Neural cell (in vitro differentiated cells): ENCODE measurements around the gene SLC22A14. TPM values are rescaled to one million over a fixed set of nuclear protein-coding genes. Genes with fewer than 3 reads are reported as not detected.

Source experiments
- H2AFZ ChIP-seq: fragments of 200-600, 300-800 bp; sonication (generic), shearing (Covaris generic); 2 replicates; pipeline ENCODE4 v1.6.0; 2014; ENCODE audit warnings: low read depth, mild to moderate bottlenecking, antibody characterized with exemption, low read length, moderate library complexity
- H3F3A ChIP-seq: fragments of 200-600 bp; shearing (Covaris generic); 2 replicates; pipeline ENCODE4 v1.6.1; 2016; ENCODE audit warnings: mild to moderate bottlenecking, moderate library complexity, mixed read lengths, antibody characterized with exemption, low read length; ENCODE audit not compliant: insufficient read depth, poor library complexity, severe bottlenecking
- H3K27ac ChIP-seq: fragments of 200-600, 300-800 bp; sonication (generic), shearing (Covaris generic); 2 replicates; pipeline ENCODE4 v1.5.1; 2014; ENCODE audit warnings: mild to moderate bottlenecking, low read length, moderate library complexity
- H3K27me3 ChIP-seq: fragments of 300-800, 200-600 bp; sonication (generic), shearing (Covaris generic); 2 replicates; pipeline ENCODE4 v1.6.0; 2014; ENCODE audit warnings: mild to moderate bottlenecking, low read depth, low read length, moderate library complexity; ENCODE audit not compliant: insufficient read depth
- H3K36me3 ChIP-seq: fragments of 300-800, 200-600 bp; sonication (generic), shearing (Covaris generic); 2 replicates; pipeline ENCODE4 v1.5.1; 2014; ENCODE audit warnings: mild to moderate bottlenecking, antibody characterized with exemption, low read length, moderate library complexity; ENCODE audit not compliant: insufficient read depth
- H3K4me2 ChIP-seq: fragments of 300-800, 200-600 bp; sonication (generic), shearing (Covaris generic); 2 replicates; pipeline ENCODE4 v1.6.0; 2014; ENCODE audit warnings: mild to moderate bottlenecking, low read length
- H3K4me3 ChIP-seq: fragments of 300-800, 200-600 bp; sonication (generic), shearing (Covaris generic); 2 replicates; pipeline ENCODE4 v1.5.1; 2014; ENCODE audit warnings: mild to moderate bottlenecking, low read length, moderate library complexity
- H3K79me2 ChIP-seq: fragments of 200-600 bp; shearing (Covaris generic); replicated peaks from 2 replicates; pipeline ENCODE4 v1.6.0; 2014; ENCODE audit warnings: mild to moderate bottlenecking, low read length, moderate library complexity; ENCODE audit not compliant: insufficient read depth
- H3K9ac ChIP-seq: fragments of 300-800, 200-600 bp; sonication (generic), shearing (Covaris generic); 2 replicates; pipeline ENCODE4 v1.6.1; 2016; ENCODE audit warnings: mild to moderate bottlenecking, low read length, mixed read lengths
- H3K9me2 ChIP-seq: fragments of 200-600 bp; shearing (Covaris generic); 2 replicates; pipeline ENCODE4 v1.6.1; 2016; ENCODE audit warnings: mild to moderate bottlenecking, low read length, mixed read lengths; ENCODE audit not compliant: insufficient read depth
- H3K9me3 ChIP-seq: fragments of 200-600, 300-800 bp; sonication (generic), shearing (Covaris generic); 2 replicates; pipeline ENCODE4 v1.6.1; 2016; ENCODE audit warnings: mild to moderate bottlenecking, mixed run types, low read length, moderate library complexity, mixed read lengths
- H4K20me1 ChIP-seq: fragments of 200-600 bp; shearing (Covaris generic); 2 replicates; pipeline ENCODE4 v1.6.1; 2016; ENCODE audit warnings: mild to moderate bottlenecking, mixed run types; ENCODE audit not compliant: insufficient read depth
- EP300 ChIP-seq: fragments of 450-650 bp; conservative IDR thresholded peaks from 2 replicates; pipeline ENCODE4 v1.6.1; 2014; ENCODE audit warnings: antibody characterized with exemption, mild to moderate bottlenecking, moderate library complexity; ENCODE audit not compliant: poor library complexity, severe bottlenecking
- EZH2 ChIP-seq: fragments of 200-600, 300-800 bp; shearing (Covaris generic), sonication (generic); IDR thresholded peaks from 2 replicates; pipeline ENCODE4 v1.6.1; 2014; ENCODE audit warnings: antibody characterized with exemption, low read length, borderline replicate concordance, mild to moderate bottlenecking; ENCODE audit not compliant: insufficient read depth, poor library complexity, severe bottlenecking
- MXI1 ChIP-seq: fragments of 450-650 bp; conservative IDR thresholded peaks from 2 replicates; pipeline ENCODE4 v1.6.1; 2014; ENCODE audit warnings: antibody characterized with exemption, mild to moderate bottlenecking; ENCODE audit not compliant: poor library complexity, severe bottlenecking
- POLR2AphosphoS5 ChIP-seq: IDR thresholded peaks from 2 replicates; pipeline ENCODE4 v1.6.1; 2012
- RAD21 ChIP-seq: fragments of 450-650 bp; conservative IDR thresholded peaks from 2 replicates; pipeline ENCODE4 v1.6.1; 2014; ENCODE audit warnings: antibody characterized with exemption, mild to moderate bottlenecking, moderate library complexity
- REST ChIP-seq: IDR thresholded peaks from 2 replicates; pipeline ENCODE4 v1.6.1; 2012; ENCODE audit warnings: borderline replicate concordance
- SMC3 ChIP-seq: fragments of 450-650 bp; conservative IDR thresholded peaks from 2 replicates; pipeline ENCODE4 v1.6.1; 2014; ENCODE audit warnings: antibody characterized with exemption, mild to moderate bottlenecking, moderate library complexity; ENCODE audit not compliant: poor library complexity
- TAF1 ChIP-seq: IDR thresholded peaks from 2 replicates; pipeline ENCODE4 v1.6.1; 2012; ENCODE audit warnings: low read depth
- polyA plus RNA-seq: library from polyadenylated mRNA; depleted of rRNA; stranded (reverse); fragments of >200 nt; gene quantifications from 2 replicates; pipeline ENCODE4 v1.2.3, GENCODE V29; 2014
- TF ChIP-seq, protein P1 (sequence below): fragments of 450-650 bp; IDR thresholded peaks from 2 replicates; pipeline ENCODE4 v1.5.1; 2014; ENCODE audit warnings: antibody characterized with exemption, mild to moderate bottlenecking, moderate library complexity; ENCODE audit not compliant: poor library complexity, severe bottlenecking

SLC22A14 gene
- polyA plus RNA-seq, 1 donor from 2014 or later = 0.25 TPM

GRCh38 chr3:38306941-38307340 lies 24.8 kb downstream of the SLC22A14 start:
- Histone ChIP-seq H3K9me3 (no peaks in the 10 kb centered on the region), H4K20me1 (no peaks in the 10 kb centered on the region), H3K27ac (no peak overlapping the region), H3K36me3 (no peaks in the 10 kb centered on the region), H3K4me2 (no peak overlapping the region), H2AFZ (no peak overlapping the region), H3K27me3 (no peaks in the 10 kb centered on the region), H3K4me3 (no peak overlapping the region), H3K9me2 (no peaks in the 10 kb centered on the region), H3F3A (no peaks in the 10 kb centered on the region), H3K9ac (no peak overlapping the region), H3K79me2 (no peaks in the 10 kb centered on the region)
- TF ChIP-seq MXI1 = no peak
- TF ChIP-seq POLR2AphosphoS5 = no peak
- TF ChIP-seq EP300 = no peak
- TF ChIP-seq TAF1 = no peak
- TF ChIP-seq, protein P1, sequence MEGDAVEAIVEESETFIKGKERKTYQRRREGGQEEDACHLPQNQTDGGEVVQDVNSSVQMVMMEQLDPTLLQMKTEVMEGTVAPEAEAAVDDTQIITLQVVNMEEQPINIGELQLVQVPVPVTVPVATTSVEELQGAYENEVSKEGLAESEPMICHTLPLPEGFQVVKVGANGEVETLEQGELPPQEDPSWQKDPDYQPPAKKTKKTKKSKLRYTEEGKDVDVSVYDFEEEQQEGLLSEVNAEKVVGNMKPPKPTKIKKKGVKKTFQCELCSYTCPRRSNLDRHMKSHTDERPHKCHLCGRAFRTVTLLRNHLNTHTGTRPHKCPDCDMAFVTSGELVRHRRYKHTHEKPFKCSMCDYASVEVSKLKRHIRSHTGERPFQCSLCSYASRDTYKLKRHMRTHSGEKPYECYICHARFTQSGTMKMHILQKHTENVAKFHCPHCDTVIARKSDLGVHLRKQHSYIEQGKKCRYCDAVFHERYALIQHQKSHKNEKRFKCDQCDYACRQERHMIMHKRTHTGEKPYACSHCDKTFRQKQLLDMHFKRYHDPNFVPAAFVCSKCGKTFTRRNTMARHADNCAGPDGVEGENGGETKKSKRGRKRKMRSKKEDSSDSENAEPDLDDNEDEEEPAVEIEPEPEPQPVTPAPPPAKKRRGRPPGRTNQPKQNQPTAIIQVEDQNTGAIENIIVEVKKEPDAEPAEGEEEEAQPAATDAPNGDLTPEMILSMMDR = no peak
- no peak for TF ChIP-seq SMC3

DNA sequence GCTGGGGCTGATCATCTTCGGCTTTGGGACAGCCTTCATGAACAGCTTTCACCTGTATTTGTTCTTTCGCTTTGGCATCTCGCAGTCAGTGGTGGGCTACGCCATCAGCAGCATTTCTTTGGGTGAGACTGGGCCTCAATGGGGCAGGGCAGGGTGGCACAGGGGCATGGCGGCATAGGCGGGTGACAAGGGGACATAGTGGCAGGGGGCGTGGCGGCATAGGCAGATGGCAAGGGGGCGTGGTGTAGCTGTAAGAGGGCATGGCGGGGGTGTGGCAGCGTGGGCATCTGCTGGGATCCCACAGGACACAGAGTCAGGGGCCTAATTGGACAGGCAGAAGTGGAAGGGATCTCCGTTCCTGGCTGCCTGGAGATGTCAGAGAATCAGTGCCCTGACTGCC lies 25.5 kb downstream of the SLC22A14 start:
- H3F3A ChIP-seq = no peaks in the 10 kb centered on the region
- H3K36me3 ChIP-seq = no peaks in the 10 kb centered on the region
- H3K27ac ChIP-seq = no peak overlapping the region
- H3K9me2 ChIP-seq = no peaks in the 10 kb centered on the region
- no peaks in the 10 kb centered on the region for H3K9me3 ChIP-seq
- H3K4me3 ChIP-seq = no peak overlapping the region
- H3K4me2 ChIP-seq = no peak overlapping the region
- no peaks in the 10 kb centered on the region for H4K20me1 ChIP-seq
- no peaks in the 10 kb centered on the region for H3K27me3 ChIP-seq
- TF ChIP-seq REST = no peak
- no peak for TF ChIP-seq POLR2AphosphoS5
- no peak for TF ChIP-seq RAD21
- no peak for TF ChIP-seq EP300
- TF ChIP-seq, protein P1 = no peak
- TF ChIP-seq EZH2 = no peak
- TF ChIP-seq TAF1 = no peak
- TF ChIP-seq SMC3 = no peak
- no peak for TF ChIP-seq MXI1
- H3K79me2 ChIP-seq = no peaks in the 10 kb centered on the region
- H3K9ac ChIP-seq = no peak overlapping the region
- H2AFZ ChIP-seq = no peak overlapping the region
